GM23338 (cell line): Measurements from ENCODE around the gene HDAC11. TPM values are rescaled to one million over a fixed set of nuclear protein-coding genes. Genes with fewer than 3 reads are reported as not detected.
"Not testable (repeated sequence)": the region's sequence is repeated elsewhere in the genome, so short reads cannot be mapped to it uniquely, and the experiment has no call there.

Experiments
- ATAC-seq: fragments of 200-7000 bp; cut with Tn5 transposase; 3 replicates; pipeline ENCODE4 v1.9.1; 2020
- DNase-seq: peaks from one replicate; pipeline ENCODE4 v3.0.0-alpha.2; 2015; ENCODE audit warnings: low spot score
- H2AFZ ChIP-seq: fragments of 200-600 bp; sonication (generic); 2 replicates; pipeline ENCODE4 v1.8.0; 2016; ENCODE audit warnings: antibody characterized with exemption, mild to moderate bottlenecking, moderate library complexity
- H3F3A ChIP-seq: fragments of 200-600 bp; sonication (generic); replicated peaks from 2 replicates; pipeline ENCODE4 v1.8.0; 2017; ENCODE audit warnings: antibody characterized with exemption, mixed run types, low read depth
- H3K27ac ChIP-seq: fragments of 200-600 bp; sonication (generic); 2 replicates; pipeline ENCODE4 v1.6.1; 2016; ENCODE audit warnings: low read depth
- H3K27me3 ChIP-seq: fragments of 200-600 bp; sonication (generic); 2 replicates; pipeline ENCODE4 v1.8.0; 2016; ENCODE audit warnings: mild to moderate bottlenecking, mixed run types, moderate library complexity; ENCODE audit not compliant: insufficient read depth
- H3K36me3 ChIP-seq: fragments of 200-600 bp; sonication (generic); 2 replicates; pipeline ENCODE4 v1.8.0; 2016; ENCODE audit warnings: mild to moderate bottlenecking; ENCODE audit not compliant: insufficient read depth
- H3K4me1 ChIP-seq: fragments of 200-600 bp; sonication (generic); 2 replicates; pipeline ENCODE4 v1.8.0; 2016; ENCODE audit warnings: mild to moderate bottlenecking, moderate library complexity; ENCODE audit not compliant: insufficient read depth
- H3K4me2 ChIP-seq: fragments of 200-600 bp; sonication (generic); 2 replicates; pipeline ENCODE4 v1.7.1; 2017; ENCODE audit warnings: mixed run types
- H3K4me3 ChIP-seq: fragments of 200-600 bp; sonication (generic); 2 replicates; pipeline ENCODE4 v1.6.1; 2016; ENCODE audit warnings: mixed run types
- H3K79me2 ChIP-seq: fragments of 200-600 bp; sonication (generic); replicated peaks from 2 replicates; pipeline ENCODE4 v1.8.0; 2017; ENCODE audit warnings: mild to moderate bottlenecking; ENCODE audit not compliant: insufficient read depth
- H3K9me2 ChIP-seq: fragments of 200-600 bp; sonication (generic); 2 replicates; pipeline ENCODE4 v1.8.0; 2017; ENCODE audit not compliant: insufficient read depth
- H4K20me1 ChIP-seq: fragments of 200-600 bp; sonication (generic); replicated peaks from 2 replicates; pipeline ENCODE4 v1.8.0; 2017; ENCODE audit warnings: mild to moderate bottlenecking; ENCODE audit not compliant: insufficient read depth
- H3K27ac Mint-ChIP-seq: 2 replicates; pipeline ENCODE4 v1.8.0; 2020; ENCODE audit warnings: inconsistent platforms, mild to moderate bottlenecking, moderate library complexity, mixed read lengths
- H3K27me3 Mint-ChIP-seq: 3 replicates; pipeline ENCODE4 v1.8.0; 2022; ENCODE audit warnings: low read depth, mild to moderate bottlenecking, moderate library complexity, mixed read lengths, inconsistent platforms; ENCODE audit not compliant: insufficient read depth, poor library complexity
- H3K36me3 Mint-ChIP-seq: 3 replicates; pipeline ENCODE4 v1.8.0; 2021; ENCODE audit warnings: low read depth, mild to moderate bottlenecking, inconsistent platforms, moderate library complexity, mixed read lengths
- H3K4me1 Mint-ChIP-seq: 3 replicates; pipeline ENCODE4 v1.8.0; 2020; ENCODE audit warnings: mild to moderate bottlenecking, inconsistent platforms, mixed read lengths
- H3K4me3 Mint-ChIP-seq: 3 replicates; pipeline ENCODE4 v1.8.0; 2021; ENCODE audit warnings: moderate library complexity, mild to moderate bottlenecking, inconsistent platforms, mixed read lengths
- H3K9me3 Mint-ChIP-seq: 3 replicates; pipeline ENCODE4 v1.8.0; 2020; ENCODE audit warnings: moderate library complexity, mild to moderate bottlenecking, inconsistent platforms, mixed read lengths
- CREB1 ChIP-seq: fragments of 250-450 bp; sonication (Bioruptor Pico); IDR thresholded peaks from 2 replicates; pipeline ENCODE4 v1.5.0; 2020; ENCODE audit warnings: low read depth, mild to moderate bottlenecking, moderate library complexity
- EZH2 ChIP-seq: fragments of 200-600 bp; sonication (generic); IDR thresholded peaks from one replicate; pipeline ENCODE4 v1.8.0; 2017; ENCODE audit warnings: antibody characterized with exemption, mild to moderate bottlenecking, low read depth; ENCODE audit not compliant: unreplicated experiment
- EZH2phosphoT487 ChIP-seq: fragments of 200-600 bp; sonication (generic); IDR thresholded peaks from one replicate; pipeline ENCODE4 v1.8.1; 2018; ENCODE audit warnings: antibody characterized with exemption; ENCODE audit not compliant: unreplicated experiment
- NANOG ChIP-seq: IDR thresholded peaks from 2 replicates; pipeline ENCODE4 v1.6.1; 2016; ENCODE audit warnings: antibody characterized with exemption, borderline replicate concordance
- POLR2AphosphoS5 ChIP-seq: IDR thresholded peaks from 2 replicates; pipeline ENCODE4 v1.6.1; 2016; ENCODE audit warnings: antibody characterized with exemption, low read depth
- STAT1 ChIP-seq: IDR thresholded peaks from one replicate; pipeline ENCODE4 v1.6.1; 2016; ENCODE audit warnings: antibody characterized with exemption; ENCODE audit not compliant: unreplicated experiment
- ZNF114 ChIP-seq: fragments of 250-450 bp; sonication (Bioruptor Pico); IDR thresholded peaks from 2 replicates; pipeline ENCODE4 v1.5.0; 2020; ENCODE audit warnings: mild to moderate bottlenecking, moderate library complexity
- ZNF331 ChIP-seq: fragments of 250-450 bp; sonication (Bioruptor Pico); IDR thresholded peaks from 2 replicates; pipeline ENCODE4 v1.5.0; 2020; ENCODE audit warnings: low read depth, mild to moderate bottlenecking, moderate library complexity
- polyA plus RNA-seq: library from polyadenylated mRNA; unstranded; fragments of >200 nt; fragmentation: Nextera tagmentation; extraction: Ambion mirVana; gene quantifications from 2 replicates; pipeline ENCODE4 v1.2.1, GENCODE V29; 2016
- total RNA-seq: library from RNA; depleted of rRNA; stranded (reverse); fragments of >200 nt; shearing (Covaris generic); gene quantifications from 2 replicates; pipeline ENCODE4 v1.2.3, GENCODE V29; 2014
- TF ChIP-seq, protein P1 (sequence below): IDR thresholded peaks from 2 replicates; pipeline ENCODE4 v1.6.1; 2016; ENCODE audit warnings: antibody characterized with exemption
- TF ChIP-seq, protein P2 (sequence below), 2 experiments: fragments of 200-600 bp in 1 of 2; sonication (generic) in 1 of 2; conservative IDR thresholded peaks; 2 replicates each; pipeline versions ENCODE4 v1.5.1 to v1.6.1; 2016 to 2017; ENCODE audit warnings: antibody characterized with exemption in 2 of 2, low read depth in 2 of 2, mild to moderate bottlenecking in 2 of 2, moderate library complexity in 1 of 2
- TF ChIP-seq, protein P3 (sequence below): IDR thresholded peaks from one replicate; pipeline ENCODE4 v1.6.1; 2018; ENCODE audit warnings: antibody characterized with exemption; ENCODE audit not compliant: unreplicated experiment

Gene HDAC11
- total and polyA plus RNA-seq, 2 experiments from 2014 or later, result 5.4 to 15.8 TPM

DNA sequence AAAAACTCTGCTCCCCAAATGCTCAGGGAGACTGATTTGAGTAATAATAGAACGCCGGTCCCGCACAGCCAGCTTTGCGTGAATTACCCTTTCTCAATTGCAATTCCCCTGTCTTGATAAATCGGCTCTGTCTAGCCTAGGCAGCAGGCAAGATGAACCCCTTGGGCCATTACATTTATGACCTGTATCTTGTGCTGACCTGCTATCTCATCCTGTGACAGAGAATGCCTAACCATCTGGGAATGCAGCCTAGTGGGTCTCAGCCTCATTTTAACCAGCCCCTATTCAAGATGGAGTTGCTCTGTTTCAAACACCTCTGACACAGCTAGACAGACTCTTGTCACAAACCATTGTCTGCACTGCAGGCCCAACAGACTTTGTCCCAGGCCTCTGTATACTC, 46.2 kb upstream of the HDAC11 start:
- Histone ChIP-seq H3K36me3 (no peaks in the 10 kb centered on the region), H3K27ac (no peak overlapping the region), H3F3A (no peaks in the 10 kb centered on the region), H3K79me2 (no peaks in the 10 kb centered on the region), H3K4me1 (no peaks in the 10 kb centered on the region; the same call in 1 of the 2 replicates), H4K20me1 (no peaks in the 10 kb centered on the region), H3K4me3 (no peak overlapping the region), H3K27me3 (no peaks in the 10 kb centered on the region), H3K4me2 (no peak overlapping the region), H3K9me2 (no peaks in the 10 kb centered on the region), H2AFZ (peak overlapping the region; percentile 86)
- no peak for DNase-seq
- Mint-ChIP-seq H3K36me3 (peaks cover 3% of the 10 kb centered on the region; the same call in 1 of the 3 replicates), H3K4me3 (no peak overlapping the region), H3K27ac (no peak overlapping the region), H3K9me3 (peaks cover 21% of the 10 kb centered on the region; the same call in 2 of the 3 replicates), H3K4me1 (peaks cover 10% of the 10 kb centered on the region; the same call in 1 of the 3 replicates), H3K27me3 (peaks cover 3% of the 10 kb centered on the region)
- no peak for ATAC-seq
- TF ChIP-seq POLR2AphosphoS5 (no peak), EZH2 (no peak), EZH2phosphoT487 (no peak), NANOG (no peak), STAT1 (no peak)
- TF ChIP-seq, protein P1, sequence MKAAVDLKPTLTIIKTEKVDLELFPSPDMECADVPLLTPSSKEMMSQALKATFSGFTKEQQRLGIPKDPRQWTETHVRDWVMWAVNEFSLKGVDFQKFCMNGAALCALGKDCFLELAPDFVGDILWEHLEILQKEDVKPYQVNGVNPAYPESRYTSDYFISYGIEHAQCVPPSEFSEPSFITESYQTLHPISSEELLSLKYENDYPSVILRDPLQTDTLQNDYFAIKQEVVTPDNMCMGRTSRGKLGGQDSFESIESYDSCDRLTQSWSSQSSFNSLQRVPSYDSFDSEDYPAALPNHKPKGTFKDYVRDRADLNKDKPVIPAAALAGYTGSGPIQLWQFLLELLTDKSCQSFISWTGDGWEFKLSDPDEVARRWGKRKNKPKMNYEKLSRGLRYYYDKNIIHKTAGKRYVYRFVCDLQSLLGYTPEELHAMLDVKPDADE, result no peak
- TF ChIP-seq, protein P2, sequence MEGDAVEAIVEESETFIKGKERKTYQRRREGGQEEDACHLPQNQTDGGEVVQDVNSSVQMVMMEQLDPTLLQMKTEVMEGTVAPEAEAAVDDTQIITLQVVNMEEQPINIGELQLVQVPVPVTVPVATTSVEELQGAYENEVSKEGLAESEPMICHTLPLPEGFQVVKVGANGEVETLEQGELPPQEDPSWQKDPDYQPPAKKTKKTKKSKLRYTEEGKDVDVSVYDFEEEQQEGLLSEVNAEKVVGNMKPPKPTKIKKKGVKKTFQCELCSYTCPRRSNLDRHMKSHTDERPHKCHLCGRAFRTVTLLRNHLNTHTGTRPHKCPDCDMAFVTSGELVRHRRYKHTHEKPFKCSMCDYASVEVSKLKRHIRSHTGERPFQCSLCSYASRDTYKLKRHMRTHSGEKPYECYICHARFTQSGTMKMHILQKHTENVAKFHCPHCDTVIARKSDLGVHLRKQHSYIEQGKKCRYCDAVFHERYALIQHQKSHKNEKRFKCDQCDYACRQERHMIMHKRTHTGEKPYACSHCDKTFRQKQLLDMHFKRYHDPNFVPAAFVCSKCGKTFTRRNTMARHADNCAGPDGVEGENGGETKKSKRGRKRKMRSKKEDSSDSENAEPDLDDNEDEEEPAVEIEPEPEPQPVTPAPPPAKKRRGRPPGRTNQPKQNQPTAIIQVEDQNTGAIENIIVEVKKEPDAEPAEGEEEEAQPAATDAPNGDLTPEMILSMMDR (conservative IDR thresholded peaks at IDR 0.05; ENCODE audit: low read depth in 2 of 2), result no peak

DNA sequence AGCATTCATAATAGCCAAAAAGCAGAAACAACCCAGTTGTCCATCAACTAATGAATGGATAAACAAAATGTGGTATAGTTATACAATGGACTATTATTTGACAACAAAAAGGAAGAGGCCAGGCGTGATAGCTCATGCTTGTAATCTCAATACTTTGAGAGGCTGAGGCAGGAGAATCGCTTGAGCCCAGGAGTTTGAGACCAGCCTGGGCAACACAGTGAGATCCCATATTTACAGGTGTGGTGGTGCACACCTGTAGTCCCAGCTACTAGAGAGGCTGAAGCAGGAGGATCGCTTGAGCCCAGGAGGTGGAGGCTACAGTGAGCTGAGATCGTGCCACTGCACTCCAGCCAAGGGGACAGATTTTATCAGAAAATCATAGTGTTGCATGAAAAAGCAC, 43.9 kb upstream of the HDAC11 start:
- H3K27ac Mint-ChIP-seq, ATAC-seq: not testable (repeated sequence)

DNA sequence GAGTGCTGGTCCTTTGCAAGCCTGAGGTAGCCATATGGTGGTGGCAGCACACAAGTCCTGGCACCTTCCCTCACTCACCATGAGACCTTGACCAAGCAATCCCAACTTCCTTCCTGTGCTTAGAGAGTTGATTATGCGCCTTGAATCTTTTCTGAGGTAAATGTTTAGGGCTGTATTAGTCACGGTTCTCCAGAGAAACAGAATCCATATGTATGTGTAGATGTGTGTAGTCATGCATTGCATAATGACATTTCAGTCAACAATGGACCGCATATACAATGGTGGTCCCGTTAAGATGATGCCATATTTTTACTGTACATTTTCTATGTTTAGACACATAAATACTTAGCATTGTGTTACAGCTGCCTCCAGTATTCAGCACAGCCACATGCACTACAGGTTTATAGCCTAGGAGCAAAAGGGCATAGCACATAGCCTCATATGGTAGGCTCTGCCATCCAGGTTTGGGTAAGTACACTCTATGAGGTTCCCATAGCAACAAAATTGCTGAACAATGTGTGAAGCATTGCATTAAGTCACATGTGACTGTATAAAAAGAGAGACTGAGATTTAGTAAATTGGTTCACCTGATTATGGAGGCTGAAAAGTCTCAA, 39.8 kb upstream of the HDAC11 start:
- H3K4me1 Mint-ChIP-seq, result no peaks in the 10 kb centered on the region
- no peaks in the 10 kb centered on the region for H3K27me3 Mint-ChIP-seq
- peaks cover 1% of the 10 kb centered on the region; the same call in 1 of the 3 replicates for H3K9me3 Mint-ChIP-seq
- Histone ChIP-seq H3K4me2 (no peak overlapping the region), H2AFZ (no peak overlapping the region), H3K4me3 (no peak overlapping the region), H3K4me1 (no peaks in the 10 kb centered on the region), H3F3A (no peaks in the 10 kb centered on the region), H3K79me2 (no peaks in the 10 kb centered on the region), H3K9me2 (no peaks in the 10 kb centered on the region), H3K36me3 (no peaks in the 10 kb centered on the region), H3K27me3 (no peaks in the 10 kb centered on the region), H3K27ac (no peak overlapping the region), H4K20me1 (no peaks in the 10 kb centered on the region; the same call in 1 of the 2 replicates)
- no peak overlapping the region for H3K27ac Mint-ChIP-seq
- TF ChIP-seq ZNF114 (no peak), POLR2AphosphoS5 (no peak), NANOG (no peak), CREB1 (CRISPR knock-in tag) (no peak), ZNF331 (no peak)
- TF ChIP-seq, protein P3, sequence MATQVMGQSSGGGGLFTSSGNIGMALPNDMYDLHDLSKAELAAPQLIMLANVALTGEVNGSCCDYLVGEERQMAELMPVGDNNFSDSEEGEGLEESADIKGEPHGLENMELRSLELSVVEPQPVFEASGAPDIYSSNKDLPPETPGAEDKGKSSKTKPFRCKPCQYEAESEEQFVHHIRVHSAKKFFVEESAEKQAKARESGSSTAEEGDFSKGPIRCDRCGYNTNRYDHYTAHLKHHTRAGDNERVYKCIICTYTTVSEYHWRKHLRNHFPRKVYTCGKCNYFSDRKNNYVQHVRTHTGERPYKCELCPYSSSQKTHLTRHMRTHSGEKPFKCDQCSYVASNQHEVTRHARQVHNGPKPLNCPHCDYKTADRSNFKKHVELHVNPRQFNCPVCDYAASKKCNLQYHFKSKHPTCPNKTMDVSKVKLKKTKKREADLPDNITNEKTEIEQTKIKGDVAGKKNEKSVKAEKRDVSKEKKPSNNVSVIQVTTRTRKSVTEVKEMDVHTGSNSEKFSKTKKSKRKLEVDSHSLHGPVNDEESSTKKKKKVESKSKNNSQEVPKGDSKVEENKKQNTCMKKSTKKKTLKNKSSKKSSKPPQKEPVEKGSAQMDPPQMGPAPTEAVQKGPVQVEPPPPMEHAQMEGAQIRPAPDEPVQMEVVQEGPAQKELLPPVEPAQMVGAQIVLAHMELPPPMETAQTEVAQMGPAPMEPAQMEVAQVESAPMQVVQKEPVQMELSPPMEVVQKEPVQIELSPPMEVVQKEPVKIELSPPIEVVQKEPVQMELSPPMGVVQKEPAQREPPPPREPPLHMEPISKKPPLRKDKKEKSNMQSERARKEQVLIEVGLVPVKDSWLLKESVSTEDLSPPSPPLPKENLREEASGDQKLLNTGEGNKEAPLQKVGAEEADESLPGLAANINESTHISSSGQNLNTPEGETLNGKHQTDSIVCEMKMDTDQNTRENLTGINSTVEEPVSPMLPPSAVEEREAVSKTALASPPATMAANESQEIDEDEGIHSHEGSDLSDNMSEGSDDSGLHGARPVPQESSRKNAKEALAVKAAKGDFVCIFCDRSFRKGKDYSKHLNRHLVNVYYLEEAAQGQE, result no peak
- DNase-seq, result no peak
- no peak overlapping the region for H3K4me3 Mint-ChIP-seq
- ATAC-seq, result no peak
- H3K36me3 Mint-ChIP-seq, result peaks cover 3% of the 10 kb centered on the region; the same call in 2 of the 3 replicates

More for the DNA sequence above, 43.9 kb upstream of the HDAC11 start:
- H4K20me1 ChIP-seq, H3K27ac ChIP-seq, H3K4me1 Mint-ChIP-seq, H3K9me2 ChIP-seq, H3K4me3 Mint-ChIP-seq, H3K36me3 ChIP-seq, H3K27me3 ChIP-seq, H3K4me2 ChIP-seq, H3K36me3 Mint-ChIP-seq, H3K4me1 ChIP-seq, H3K4me3 ChIP-seq, H2AFZ ChIP-seq, DNase-seq, H3K79me2 ChIP-seq, H3K27me3 Mint-ChIP-seq, H3F3A ChIP-seq: not testable (repeated sequence)
- H3K9me3 Mint-ChIP-seq, result peaks cover 11% of the 10 kb centered on the region; the same call in 2 of the 3 replicates
